ENCODE measurements around the gene KMT5B. TPM values are rescaled to one million over a fixed set of nuclear protein-coding genes. Genes with fewer than 3 reads are reported as not detected.
A peak's percentile ranks its signal among the peaks of the same experiment; 100 is the strongest.

The KMT5B gene
- total and polyA plus RNA-seq, 2 experiments from 2014 or later: 26.4 to 31.0 TPM

- H3K4me3 Mint-ChIP-seq: no peak overlapping the region
- Histone ChIP-seq H3K4me3 (no peak overlapping the region), H3F3A (replicated peaks; ENCODE audit: low read depth) (peaks cover 8% of the 10 kb centered on the region; the same call in 1 of the 2 replicates), H3K4me2 (no peak overlapping the region), H3K4me1 (ENCODE audit: insufficient read depth) (peaks cover 26% of the 10 kb centered on the region), H3K9me2 (ENCODE audit: insufficient read depth) (no peaks in the 10 kb centered on the region), H3K27me3 (ENCODE audit: insufficient read depth) (no peaks in the 10 kb centered on the region), H3K36me3 (ENCODE audit: insufficient read depth) (no peaks in the 10 kb centered on the region; the same call in 1 of the 2 replicates), H3K27ac (ENCODE audit: low read depth) (peak overlapping the region; percentile 32; the same call in 1 of the 2 replicates), H3K79me2 (replicated peaks; ENCODE audit: insufficient read depth) (peaks cover 100% of the 10 kb centered on the region), H4K20me1 (replicated peaks; ENCODE audit: insufficient read depth) (peaks cover 81% of the 10 kb centered on the region), H2AFZ (no peak overlapping the region)
- peaks cover 26% of the 10 kb centered on the region for H3K4me1 Mint-ChIP-seq
- peaks cover 7% of the 10 kb centered on the region for H3K27me3 Mint-ChIP-seq (ENCODE audit: insufficient read depth, low read depth, poor library complexity)
- peaks cover 23% of the 10 kb centered on the region for H3K36me3 Mint-ChIP-seq (ENCODE audit: low read depth)
- no peaks in the 10 kb centered on the region; the same call in 2 of the 3 replicates for H3K9me3 Mint-ChIP-seq
- ATAC-seq (peak; percentile 56), DNase-seq (ENCODE audit: low spot score) (no peak)
- TF ChIP-seq EZH2phosphoT487 (IDR thresholded peaks at IDR 0.05; ENCODE audit: unreplicated experiment): no peak
- TF ChIP-seq, protein P1, sequence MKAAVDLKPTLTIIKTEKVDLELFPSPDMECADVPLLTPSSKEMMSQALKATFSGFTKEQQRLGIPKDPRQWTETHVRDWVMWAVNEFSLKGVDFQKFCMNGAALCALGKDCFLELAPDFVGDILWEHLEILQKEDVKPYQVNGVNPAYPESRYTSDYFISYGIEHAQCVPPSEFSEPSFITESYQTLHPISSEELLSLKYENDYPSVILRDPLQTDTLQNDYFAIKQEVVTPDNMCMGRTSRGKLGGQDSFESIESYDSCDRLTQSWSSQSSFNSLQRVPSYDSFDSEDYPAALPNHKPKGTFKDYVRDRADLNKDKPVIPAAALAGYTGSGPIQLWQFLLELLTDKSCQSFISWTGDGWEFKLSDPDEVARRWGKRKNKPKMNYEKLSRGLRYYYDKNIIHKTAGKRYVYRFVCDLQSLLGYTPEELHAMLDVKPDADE (IDR thresholded peaks at IDR 0.05): no peak
- TF ChIP-seq REST (IDR thresholded peaks at IDR 0.05; ENCODE audit: unreplicated experiment): no peak
- no peak for TF ChIP-seq ZNF331 (CRISPR knock-in tag; IDR thresholded peaks at IDR 0.05; ENCODE audit: low read depth)
- no peak for TF ChIP-seq CREB1 (CRISPR knock-in tag; IDR thresholded peaks at IDR 0.05; ENCODE audit: low read depth)
- TF ChIP-seq ZNF114 (CRISPR knock-in tag; IDR thresholded peaks at IDR 0.05): no peak
- TF ChIP-seq CTCF (conservative IDR thresholded peaks at IDR 0.05; ENCODE audit: low read depth in 2 of 2): no peak
- no peak for TF ChIP-seq STAT1 (IDR thresholded peaks at IDR 0.05; ENCODE audit: unreplicated experiment)
- TF ChIP-seq, protein P2, sequence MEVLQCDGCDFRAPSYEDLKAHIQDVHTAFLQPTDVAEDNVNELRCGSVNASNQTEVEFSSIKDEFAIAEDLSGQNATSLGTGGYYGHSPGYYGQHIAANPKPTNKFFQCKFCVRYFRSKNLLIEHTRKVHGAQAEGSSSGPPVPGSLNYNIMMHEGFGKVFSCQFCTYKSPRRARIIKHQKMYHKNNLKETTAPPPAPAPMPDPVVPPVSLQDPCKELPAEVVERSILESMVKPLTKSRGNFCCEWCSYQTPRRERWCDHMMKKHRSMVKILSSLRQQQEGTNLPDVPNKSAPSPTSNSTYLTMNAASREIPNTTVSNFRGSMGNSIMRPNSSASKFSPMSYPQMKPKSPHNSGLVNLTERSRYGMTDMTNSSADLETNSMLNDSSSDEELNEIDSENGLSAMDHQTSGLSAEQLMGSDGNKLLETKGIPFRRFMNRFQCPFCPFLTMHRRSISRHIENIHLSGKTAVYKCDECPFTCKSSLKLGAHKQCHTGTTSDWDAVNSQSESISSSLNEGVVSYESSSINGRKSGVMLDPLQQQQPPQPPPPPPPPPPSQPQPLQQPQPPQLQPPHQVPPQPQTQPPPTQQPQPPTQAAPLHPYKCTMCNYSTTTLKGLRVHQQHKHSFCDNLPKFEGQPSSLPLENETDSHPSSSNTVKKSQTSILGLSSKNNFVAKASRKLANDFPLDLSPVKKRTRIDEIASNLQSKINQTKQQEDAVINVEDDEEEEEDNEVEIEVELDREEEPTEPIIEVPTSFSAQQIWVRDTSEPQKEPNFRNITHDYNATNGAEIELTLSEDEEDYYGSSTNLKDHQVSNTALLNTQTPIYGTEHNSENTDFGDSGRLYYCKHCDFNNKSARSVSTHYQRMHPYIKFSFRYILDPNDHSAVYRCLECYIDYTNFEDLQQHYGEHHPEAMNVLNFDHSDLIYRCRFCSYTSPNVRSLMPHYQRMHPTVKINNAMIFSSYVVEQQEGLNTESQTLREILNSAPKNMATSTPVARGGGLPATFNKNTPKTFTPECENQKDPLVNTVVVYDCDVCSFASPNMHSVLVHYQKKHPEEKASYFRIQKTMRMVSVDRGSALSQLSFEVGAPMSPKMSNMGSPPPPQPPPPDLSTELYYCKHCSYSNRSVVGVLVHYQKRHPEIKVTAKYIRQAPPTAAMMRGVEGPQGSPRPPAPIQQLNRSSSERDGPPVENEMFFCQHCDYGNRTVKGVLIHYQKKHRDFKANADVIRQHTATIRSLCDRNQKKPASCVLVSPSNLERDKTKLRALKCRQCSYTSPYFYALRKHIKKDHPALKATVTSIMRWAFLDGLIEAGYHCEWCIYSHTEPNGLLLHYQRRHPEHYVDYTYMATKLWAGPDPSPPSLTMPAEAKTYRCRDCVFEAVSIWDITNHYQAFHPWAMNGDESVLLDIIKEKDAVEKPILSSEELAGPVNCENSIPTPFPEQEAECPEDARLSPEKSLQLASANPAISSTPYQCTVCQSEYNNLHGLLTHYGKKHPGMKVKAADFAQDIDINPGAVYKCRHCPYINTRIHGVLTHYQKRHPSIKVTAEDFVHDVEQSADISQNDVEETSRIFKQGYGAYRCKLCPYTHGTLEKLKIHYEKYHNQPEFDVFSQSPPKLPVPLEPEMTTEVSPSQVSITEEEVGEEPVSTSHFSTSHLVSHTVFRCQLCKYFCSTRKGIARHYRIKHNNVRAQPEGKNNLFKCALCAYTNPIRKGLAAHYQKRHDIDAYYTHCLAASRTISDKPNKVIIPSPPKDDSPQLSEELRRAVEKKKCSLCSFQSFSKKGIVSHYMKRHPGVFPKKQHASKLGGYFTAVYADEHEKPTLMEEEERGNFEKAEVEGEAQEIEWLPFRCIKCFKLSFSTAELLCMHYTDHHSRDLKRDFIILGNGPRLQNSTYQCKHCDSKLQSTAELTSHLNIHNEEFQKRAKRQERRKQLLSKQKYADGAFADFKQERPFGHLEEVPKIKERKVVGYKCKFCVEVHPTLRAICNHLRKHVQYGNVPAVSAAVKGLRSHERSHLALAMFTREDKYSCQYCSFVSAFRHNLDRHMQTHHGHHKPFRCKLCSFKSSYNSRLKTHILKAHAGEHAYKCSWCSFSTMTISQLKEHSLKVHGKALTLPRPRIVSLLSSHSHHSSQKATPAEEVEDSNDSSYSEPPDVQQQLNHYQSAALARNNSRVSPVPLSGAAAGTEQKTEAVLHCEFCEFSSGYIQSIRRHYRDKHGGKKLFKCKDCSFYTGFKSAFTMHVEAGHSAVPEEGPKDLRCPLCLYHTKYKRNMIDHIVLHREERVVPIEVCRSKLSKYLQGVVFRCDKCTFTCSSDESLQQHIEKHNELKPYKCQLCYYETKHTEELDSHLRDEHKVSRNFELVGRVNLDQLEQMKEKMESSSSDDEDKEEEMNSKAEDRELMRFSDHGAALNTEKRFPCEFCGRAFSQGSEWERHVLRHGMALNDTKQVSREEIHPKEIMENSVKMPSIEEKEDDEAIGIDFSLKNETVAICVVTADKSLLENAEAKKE (CRISPR knock-in tag; IDR thresholded peaks at IDR 0.05): no peak
- no peak for TF ChIP-seq POLR2AphosphoS5 (IDR thresholded peaks at IDR 0.05; ENCODE audit: low read depth)
- TF ChIP-seq JUNB (IDR thresholded peaks at IDR 0.05; ENCODE audit: unreplicated experiment): no peak
- no peak for TF ChIP-seq EZH2 (IDR thresholded peaks at IDR 0.05; ENCODE audit: low read depth, unreplicated experiment)
- no peak for TF ChIP-seq NANOG (IDR thresholded peaks at IDR 0.05; ENCODE audit: borderline replicate concordance)
- peak overlapping the region; percentile 66; the same call in 1 of the 2 replicates for H3K27ac Mint-ChIP-seq
These were observed 106.7 kb downstream of the KMT5B start for GRCh38 chr11:68106165-68106940.
